Sigmoid colon (tissue), 3 donors: ENCODE results near the gene ZNF710.

ENCODE experiments used
- CTCF ChIP-seq, 4 experiments: fragments of 450-650 bp in 3 of 4; fragments of 200-600 bp in 1 of 4; IDR thresholded peaks; one replicate each; pipeline ENCODE4 v1.5.1; 2016 to 2019; ENCODE audit warnings: antibody characterized with exemption in 4 of 4, mild to moderate bottlenecking in 3 of 4, moderate library complexity in 2 of 4
- POLR2A ChIP-seq, 2 donors: fragments of 450-650 bp; IDR thresholded peaks; one replicate each; pipeline ENCODE4 v1.6.1; 2016; ENCODE audit warnings: antibody characterized with exemption in 2 of 2, mild to moderate bottlenecking in 2 of 2, moderate library complexity in 2 of 2

GRCh38 chr15:90038632-90039095 lies 37.5 kb downstream of the ZNF710 start:
- TF ChIP-seq CTCF (IDR thresholded peaks at IDR 0.05): no peak
- TF ChIP-seq POLR2A (IDR thresholded peaks at IDR 0.05): no peak
